H1 (cell line): ENCODE data around the gene GRID1.

Experiments
- CEBPB ChIP-seq: IDR thresholded peaks from 2 replicates; pipeline ENCODE4 v1.6.1; 2012; ENCODE audit warnings: low read depth, low read length
- CHD7 ChIP-seq: fragments of 300-600 bp; sonication (generic); IDR thresholded peaks from 2 replicates; pipeline ENCODE4 v1.7.1; 2012; ENCODE audit warnings: low read length, moderate library complexity, mild to moderate bottlenecking, inconsistent platforms; ENCODE audit not compliant: insufficient replicate concordance
- CTCF ChIP-seq, 3 experiments: IDR thresholded peaks; 1 replicate in 2 of 3; 2 replicates in 1 of 3; pipeline versions ENCODE4 v1.5.1 to v1.6.1; 2011; ENCODE audit warnings: low read length in 3 of 3, mild to moderate bottlenecking in 3 of 3, inconsistent platforms in 2 of 3, low read depth in 1 of 3, moderate library complexity in 1 of 3; ENCODE audit not compliant: insufficient read depth in 1 of 3; ENCODE audit errors: control extremely low read depth in 1 of 3
- JUND ChIP-seq: IDR thresholded peaks from 2 replicates; pipeline ENCODE4 v1.6.1; 2011; ENCODE audit warnings: mild to moderate bottlenecking, improper control_type of control experiment, low read length
- NRF1 ChIP-seq: IDR thresholded peaks from 2 replicates; pipeline ENCODE4 v1.6.1; 2011; ENCODE audit warnings: mild to moderate bottlenecking, low read depth, low read length, improper control_type of control experiment
- PHF8 ChIP-seq: fragments of 200-600 bp; sonication (generic); conservative IDR thresholded peaks from 2 replicates; pipeline ENCODE4 v1.7.1; 2012; ENCODE audit warnings: low read depth, mild to moderate bottlenecking, inconsistent platforms, low read length, moderate library complexity
- POLR2A ChIP-seq, 2 experiments: IDR thresholded peaks; 1 replicate in 1 of 2; 2 replicates in 1 of 2; pipeline ENCODE4 v1.6.1; 2011; ENCODE audit warnings: low read depth in 2 of 2, low read length in 2 of 2, mild to moderate bottlenecking in 2 of 2; ENCODE audit errors: control extremely low read depth in 1 of 2
- RAD21 ChIP-seq, 2 experiments: IDR thresholded peaks in 1 of 2; conservative IDR thresholded peaks in 1 of 2; 2 replicates each; pipeline ENCODE4 v1.6.1; 2011; ENCODE audit warnings: low read depth in 2 of 2, low read length in 2 of 2, improper control_type of control experiment in 1 of 2, inconsistent platforms in 1 of 2, mild to moderate bottlenecking in 1 of 2, moderate library complexity in 1 of 2
- SP2 ChIP-seq: IDR thresholded peaks from 2 replicates; pipeline ENCODE4 v1.6.1; 2012; ENCODE audit warnings: mild to moderate bottlenecking, low read length, inconsistent platforms
- SUZ12 ChIP-seq: fragments of 200-600 bp; sonication (generic); IDR thresholded peaks from 2 replicates; pipeline ENCODE4 v1.6.1; 2012; ENCODE audit warnings: mild to moderate bottlenecking, inconsistent platforms, low read length, moderate library complexity, mixed read lengths
- TF ChIP-seq, protein P1 (sequence below): IDR thresholded peaks from 2 replicates; pipeline ENCODE4 v1.6.1; 2012; ENCODE audit warnings: low read length, inconsistent platforms

GRCh38 chr10:86371116-86371515, 4.5 kb upstream of the GRID1 start:
- no peak for TF ChIP-seq SUZ12
- TF ChIP-seq CTCF (IDR thresholded peaks at IDR 0.05; ENCODE audit: control extremely low read depth in 1 of 3, insufficient read depth in 1 of 3, low read depth in 1 of 3, low read length in 3 of 3) = no peak
- no peak for TF ChIP-seq POLR2A (IDR thresholded peaks at IDR 0.05; ENCODE audit: control extremely low read depth in 1 of 2, low read depth in 2 of 2, low read length in 2 of 2)
- TF ChIP-seq PHF8 = no peak
- no peak for TF ChIP-seq CHD7
- TF ChIP-seq, protein P1, sequence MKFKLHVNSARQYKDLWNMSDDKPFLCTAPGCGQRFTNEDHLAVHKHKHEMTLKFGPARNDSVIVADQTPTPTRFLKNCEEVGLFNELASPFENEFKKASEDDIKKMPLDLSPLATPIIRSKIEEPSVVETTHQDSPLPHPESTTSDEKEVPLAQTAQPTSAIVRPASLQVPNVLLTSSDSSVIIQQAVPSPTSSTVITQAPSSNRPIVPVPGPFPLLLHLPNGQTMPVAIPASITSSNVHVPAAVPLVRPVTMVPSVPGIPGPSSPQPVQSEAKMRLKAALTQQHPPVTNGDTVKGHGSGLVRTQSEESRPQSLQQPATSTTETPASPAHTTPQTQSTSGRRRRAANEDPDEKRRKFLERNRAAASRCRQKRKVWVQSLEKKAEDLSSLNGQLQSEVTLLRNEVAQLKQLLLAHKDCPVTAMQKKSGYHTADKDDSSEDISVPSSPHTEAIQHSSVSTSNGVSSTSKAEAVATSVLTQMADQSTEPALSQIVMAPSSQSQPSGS = no peak
- TF ChIP-seq RAD21 (IDR thresholded peaks at IDR 0.05 in 1 of 2, conservative IDR thresholded peaks at IDR 0.05 in 1 of 2; ENCODE audit: low read depth in 2 of 2, low read length in 2 of 2) = no peak
- no peak for TF ChIP-seq CEBPB
- no peak for TF ChIP-seq JUND
- no peak for TF ChIP-seq SP2
- no peak for TF ChIP-seq NRF1
